Thyroid gland (tissue), 4 donors: ENCODE data around the gene TMEM164. TPM values are rescaled to one million over a fixed set of nuclear protein-coding genes. Genes with fewer than 3 reads are reported as not detected.

Experiments used
- DNase-seq, 2 donors: peaks; one replicate each; pipeline ENCODE4 v3.0.0-alpha.2; 2019
- H3K27ac ChIP-seq, 3 donors: fragments of 200-600 bp; sonication (generic); 1 replicate in 2 of 3; 2 replicates in 1 of 3; pipeline ENCODE4 v1.5.1; 2016 to 2019; ENCODE audit warnings: mild to moderate bottlenecking in 1 of 3, moderate library complexity in 1 of 3
- H3K27me3 ChIP-seq: fragments of 200-600 bp; sonication (generic); one replicate; pipeline ENCODE4 v1.5.1; 2019
- H3K36me3 ChIP-seq, 2 donors: fragments of 200-600 bp; sonication (generic); one replicate each; pipeline ENCODE4 v1.5.1; 2016 to 2019
- H3K4me1 ChIP-seq, 2 donors: fragments of 200-600 bp; sonication (generic); one replicate each; pipeline ENCODE4 v1.5.1; 2017 to 2019
- H3K4me3 ChIP-seq, 3 donors: fragments of 200-600 bp; sonication (generic); replicated peaks in 1 of 3; 1 replicate in 2 of 3; 2 replicates in 1 of 3; pipeline ENCODE4 v1.5.1; 2016; ENCODE audit warnings: mild to moderate bottlenecking in 1 of 3
- H3K9me3 ChIP-seq: fragments of 200-600 bp; sonication (generic); one replicate; pipeline ENCODE4 v1.5.1; 2017
- POLR2A ChIP-seq, 2 donors: fragments of 450-650 bp; IDR thresholded peaks; one replicate each; pipeline ENCODE4 v1.6.1; 2017; ENCODE audit warnings: antibody characterized with exemption in 2 of 2, mild to moderate bottlenecking in 2 of 2, moderate library complexity in 1 of 2
- WGBS, 2 donors: methylation state at CpG; one replicate each; pipeline ENCODE4 v1.1.5; 2017; 5-methylcytosine and 5-hydroxymethylcytosine counted together
- intact Hi-C: fragments of 100-400 bp; cut with DNase I; formaldehyde crosslinking; loops from one replicate; pipeline ENCODE4 v1.15.1; 2023
- total RNA-seq, 4 donors: library from RNA; depleted of rRNA; stranded (reverse); fragments of >200 nt; gene quantifications; one replicate each; pipeline ENCODE4 v1.2.3, GENCODE V29; 2016
- TF ChIP-seq, protein P1 (sequence below), 6 experiments: fragments of 200-600 bp in 3 of 6; fragments of 450-650 bp in 3 of 6; sonication (generic) in 3 of 6; IDR thresholded peaks; one replicate each; pipeline ENCODE4 v1.5.1; 2016 to 2019; ENCODE audit warnings: antibody characterized with exemption in 6 of 6, mild to moderate bottlenecking in 2 of 6, inconsistent platforms in 1 of 6, moderate library complexity in 1 of 6

TMEM164 gene
- total RNA-seq, 4 donors from 2014 or later, result 28.8 to 40.0 (median 33.8) TPM

DNA sequence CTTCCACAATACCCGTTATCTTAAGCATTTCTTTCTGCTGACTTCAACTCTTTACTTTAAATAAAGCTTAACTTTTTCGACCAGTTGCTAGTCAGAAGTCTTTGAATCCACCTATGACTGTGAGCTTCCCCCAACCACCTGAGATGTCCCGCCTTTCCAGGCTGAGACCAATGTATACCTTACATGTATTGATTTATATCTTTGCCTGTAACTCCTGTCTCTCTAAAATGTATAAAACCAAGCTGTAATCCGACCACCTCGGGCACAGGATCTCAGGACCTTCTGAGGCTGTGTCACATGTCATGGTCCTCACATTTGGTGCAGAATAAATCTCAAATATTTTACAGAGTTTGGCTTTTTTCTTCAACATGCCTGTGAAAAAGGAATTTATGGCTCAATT is 2.9 kb upstream of the TMEM164 start:
- Histone ChIP-seq H3K27ac (no peak overlapping the region), H3K36me3 (no peaks in the 10 kb centered on the region), H3K9me3 (no peaks in the 10 kb centered on the region), H3K4me3 (no peak overlapping the region), H3K4me1 (peaks cover 10 to 11% of the 10 kb centered on the region in 2 donors), H3K27me3 (no peaks in the 10 kb centered on the region)
- no peak for DNase-seq
- intact Hi-C loops, result no loop called here
- TF ChIP-seq POLR2A (IDR thresholded peaks at IDR 0.05), result no peak
- TF ChIP-seq, protein P1, sequence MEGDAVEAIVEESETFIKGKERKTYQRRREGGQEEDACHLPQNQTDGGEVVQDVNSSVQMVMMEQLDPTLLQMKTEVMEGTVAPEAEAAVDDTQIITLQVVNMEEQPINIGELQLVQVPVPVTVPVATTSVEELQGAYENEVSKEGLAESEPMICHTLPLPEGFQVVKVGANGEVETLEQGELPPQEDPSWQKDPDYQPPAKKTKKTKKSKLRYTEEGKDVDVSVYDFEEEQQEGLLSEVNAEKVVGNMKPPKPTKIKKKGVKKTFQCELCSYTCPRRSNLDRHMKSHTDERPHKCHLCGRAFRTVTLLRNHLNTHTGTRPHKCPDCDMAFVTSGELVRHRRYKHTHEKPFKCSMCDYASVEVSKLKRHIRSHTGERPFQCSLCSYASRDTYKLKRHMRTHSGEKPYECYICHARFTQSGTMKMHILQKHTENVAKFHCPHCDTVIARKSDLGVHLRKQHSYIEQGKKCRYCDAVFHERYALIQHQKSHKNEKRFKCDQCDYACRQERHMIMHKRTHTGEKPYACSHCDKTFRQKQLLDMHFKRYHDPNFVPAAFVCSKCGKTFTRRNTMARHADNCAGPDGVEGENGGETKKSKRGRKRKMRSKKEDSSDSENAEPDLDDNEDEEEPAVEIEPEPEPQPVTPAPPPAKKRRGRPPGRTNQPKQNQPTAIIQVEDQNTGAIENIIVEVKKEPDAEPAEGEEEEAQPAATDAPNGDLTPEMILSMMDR (IDR thresholded peaks at IDR 0.05), result no peak
- WGBS, 2 donors, result 95 to 97% methylated on average over 5 of the region's 5 CpGs

DNA sequence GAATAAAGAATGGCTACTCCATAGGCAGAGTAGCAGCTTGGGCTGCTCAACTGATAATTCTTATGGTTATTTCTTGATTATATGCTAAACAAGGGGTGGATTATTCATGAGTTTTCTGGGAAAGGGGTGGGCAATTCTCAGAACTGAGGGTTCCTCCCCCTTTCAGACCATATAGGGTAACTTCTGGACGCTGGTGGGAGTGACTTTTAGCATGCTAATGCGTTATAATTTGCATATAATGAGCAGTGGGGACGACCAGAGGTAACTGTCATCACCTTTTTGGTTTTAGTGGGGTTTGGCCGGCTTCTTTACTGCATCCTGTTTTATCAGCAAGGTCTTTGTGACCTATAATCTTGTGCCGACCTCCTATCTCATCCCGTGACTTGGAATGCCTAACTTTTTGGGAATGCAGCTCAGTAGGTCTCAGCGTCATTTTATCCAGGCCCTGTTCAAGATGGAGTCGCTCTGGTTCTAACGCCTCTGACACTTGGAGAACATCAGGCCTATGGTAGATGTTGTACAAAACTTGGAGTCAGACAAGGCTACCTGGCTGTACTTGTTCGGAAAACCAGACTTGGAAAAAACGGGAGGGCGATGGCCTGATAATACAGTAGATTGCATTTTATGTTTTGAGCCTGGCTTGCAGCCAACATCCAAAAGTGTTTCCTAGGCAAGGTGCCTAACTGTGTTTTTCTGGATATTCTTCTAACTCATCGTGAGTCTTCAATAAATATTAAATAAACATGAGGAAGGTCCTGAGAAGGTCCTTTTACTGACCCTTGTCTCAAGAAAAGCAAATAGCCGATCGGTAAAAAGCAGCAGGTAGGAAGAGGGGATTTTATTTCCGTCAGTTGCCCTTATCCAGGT is 1.8 kb upstream of the TMEM164 start:
- Histone ChIP-seq H3K27me3 (no peaks in the 10 kb centered on the region), H3K36me3 (no peaks in the 10 kb centered on the region), H3K4me1 (peaks cover 20% of the 10 kb centered on the region in 2 donors), H3K9me3 (no peaks in the 10 kb centered on the region), H3K4me3 (no peak overlapping the region), H3K27ac (peak overlapping the region in 1 of 3 donors; percentile 88)
- WGBS, 2 donors, result 85 to 86% methylated on average over 16 of the region's 16 CpGs
- DNase-seq, result no peak
- TF ChIP-seq POLR2A (IDR thresholded peaks at IDR 0.05), result no peak
- TF ChIP-seq, protein P1 (IDR thresholded peaks at IDR 0.05), result no peak
- intact Hi-C loops, result no loop called here

DNA sequence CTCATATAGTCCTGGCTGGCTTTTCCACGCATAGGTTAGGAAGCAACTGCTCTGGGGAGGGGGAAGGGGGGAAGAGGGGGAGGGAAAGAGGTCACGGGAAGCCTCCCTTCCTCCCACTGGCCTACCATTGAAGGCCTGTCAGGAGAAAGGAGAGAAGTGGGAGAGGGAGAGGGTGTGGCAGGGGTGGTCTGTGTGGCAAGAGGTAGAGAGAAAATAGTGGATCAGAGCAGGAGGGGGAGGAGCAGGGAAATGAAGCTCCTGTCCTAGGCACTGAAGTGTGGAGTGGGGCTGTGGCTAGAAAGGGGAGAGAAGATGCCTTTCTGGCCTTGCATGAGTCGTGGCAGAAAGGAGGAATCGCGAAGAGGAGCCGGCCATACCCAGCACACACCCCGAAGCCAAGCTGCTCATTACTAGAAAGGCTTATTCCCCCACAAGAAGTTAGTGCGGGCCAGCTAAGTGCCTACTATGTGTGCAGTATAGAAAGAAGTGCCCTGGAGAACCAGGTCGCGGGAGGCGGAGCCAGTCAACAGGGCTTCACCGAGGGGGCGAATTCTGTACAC is 1.1 kb upstream of the TMEM164 start:
- DNase-seq, result no peak
- 14 to 21% methylated on average over 8 to 12 of the region's 13 CpGs for WGBS, 2 donors
- Histone ChIP-seq H3K4me1 (peaks cover 24% of the 10 kb centered on the region in 2 donors), H3K36me3 (no peaks in the 10 kb centered on the region), H3K27ac (peak overlapping the region; percentile 66 to 88 (median 78)), H3K27me3 (no peaks in the 10 kb centered on the region), H3K9me3 (no peaks in the 10 kb centered on the region), H3K4me3 (peak overlapping the region in 1 of 3 donors; percentile 50)
- intact Hi-C loops, result no loop called here
- TF ChIP-seq, protein P1 (IDR thresholded peaks at IDR 0.05), result no peak
- TF ChIP-seq POLR2A (IDR thresholded peaks at IDR 0.05), result no peak

DNA sequence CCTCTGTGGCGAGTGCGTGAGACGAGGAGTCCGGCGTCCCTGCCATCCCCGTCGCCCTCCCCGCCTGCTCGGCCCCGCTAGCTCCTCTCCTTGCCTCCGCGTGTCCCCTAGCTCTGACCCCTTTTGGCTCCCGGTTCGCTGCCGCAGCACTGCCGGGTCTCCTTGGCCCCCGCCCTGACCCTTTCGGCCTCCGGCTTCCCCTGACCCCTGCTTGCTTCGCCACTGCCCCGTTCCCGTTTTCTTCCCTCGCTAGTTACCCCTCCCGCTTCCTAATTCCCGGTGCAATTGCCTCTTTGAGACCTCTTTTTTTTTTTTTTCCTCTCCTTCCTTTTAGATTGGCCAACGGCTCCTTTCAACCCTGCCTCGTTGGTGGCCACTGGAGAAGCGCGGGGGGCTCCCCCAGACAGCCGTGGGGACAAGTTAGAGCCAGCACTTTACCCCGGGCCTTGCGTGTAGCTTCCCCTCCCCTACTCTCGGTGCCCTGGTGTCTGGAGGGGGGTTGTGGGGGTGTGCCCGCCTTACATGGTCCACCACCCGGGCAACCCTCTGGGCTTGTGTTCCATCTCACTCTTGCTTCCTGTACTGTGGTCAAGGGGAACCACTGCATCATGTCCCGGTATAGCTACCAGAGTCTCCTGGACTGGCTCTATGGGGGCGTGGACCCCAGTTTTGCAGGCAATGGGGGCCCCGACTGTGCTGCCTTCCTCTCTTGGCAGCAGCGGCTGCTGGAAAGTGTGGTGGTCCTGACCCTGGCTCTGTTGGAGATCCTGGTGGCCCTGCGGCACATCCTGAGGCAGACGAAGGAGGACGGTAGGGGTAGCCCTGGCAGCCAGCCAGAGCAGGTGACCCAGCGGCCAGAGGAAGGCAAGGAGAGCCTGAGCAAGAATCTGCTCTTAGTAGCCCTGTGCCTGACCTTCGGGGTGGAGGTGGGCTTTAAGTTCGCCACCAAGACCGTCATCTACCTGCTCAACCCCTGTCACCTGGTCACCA is 548 bp downstream of the TMEM164 start:
- peak overlapping the region in 2 of 3 donors; percentile 29 to 50 for H3K4me3 ChIP-seq
- intact Hi-C loops, result no loop called here
- DNase-seq, result peak; percentile 34 to 38
- no peaks in the 10 kb centered on the region for H3K27me3 ChIP-seq
- 7 to 14% methylated on average over 27 to 36 of the region's 46 CpGs for WGBS, 2 donors
- TF ChIP-seq POLR2A (IDR thresholded peaks at IDR 0.05), result no peak
- TF ChIP-seq, protein P1 (IDR thresholded peaks at IDR 0.05), result no peak
- no peaks in the 10 kb centered on the region for H3K9me3 ChIP-seq
- peak overlapping the region; percentile 74 to 88 (median 78) for H3K27ac ChIP-seq
- H3K36me3 ChIP-seq, result no peaks in the 10 kb centered on the region
- H3K4me1 ChIP-seq, result peaks cover 24 to 33% of the 10 kb centered on the region in 2 donors
